Vagina (tissue), 2 donors: ENCODE data around the gene CBLL1. TPM values are rescaled to one million over a fixed set of nuclear protein-coding genes. Genes with fewer than 3 reads are reported as not detected.

ENCODE experiments used
- DNase-seq, 2 donors: peaks; one replicate each; pipeline ENCODE4 v3.0.0-alpha.2; 2017; ENCODE audit errors: extremely low spot score in 2 of 2
- H3K27ac ChIP-seq: fragments of 200-600 bp; sonication (generic); one replicate; pipeline ENCODE4 v1.5.1; 2019
- H3K27me3 ChIP-seq: fragments of 200-600 bp; sonication (generic); one replicate; pipeline ENCODE4 v1.5.1; 2019
- H3K36me3 ChIP-seq, 2 donors: fragments of 200-600 bp; sonication (generic); one replicate each; pipeline ENCODE4 v1.5.1; 2017 to 2019
- H3K4me1 ChIP-seq: fragments of 200-600 bp; sonication (generic); one replicate; pipeline ENCODE4 v1.5.1; 2019
- H3K4me3 ChIP-seq, 2 donors: fragments of 200-600 bp; sonication (generic); 1 replicate in 1 of 2; 2 replicates in 1 of 2; pipeline ENCODE4 v1.5.1; 2016 to 2019
- H3K9me3 ChIP-seq: fragments of 200-600 bp; sonication (generic); one replicate; pipeline ENCODE4 v1.5.1; 2019
- POLR2A ChIP-seq, 2 donors: fragments of 450-650 bp; IDR thresholded peaks; one replicate each; pipeline ENCODE4 v1.6.1; 2017; ENCODE audit warnings: antibody characterized with exemption in 2 of 2, mild to moderate bottlenecking in 2 of 2, moderate library complexity in 2 of 2
- POLR2AphosphoS5 ChIP-seq, 2 donors: sonication (generic); formaldehyde crosslinking; IDR thresholded peaks; one replicate each; pipeline ENCODE4 v1.9.0; 2017; ENCODE audit warnings: antibody characterized with exemption in 2 of 2, mild to moderate bottlenecking in 2 of 2, low read depth in 1 of 2; ENCODE audit not compliant: insufficient read depth in 1 of 2
- intact Hi-C: fragments of 100-400 bp; cut with DNase I; formaldehyde crosslinking; loops from one replicate; pipeline ENCODE4 v1.15.1; 2023
- total RNA-seq: library from RNA; depleted of rRNA; stranded (reverse); fragments of >200 nt; gene quantifications from one replicate; pipeline ENCODE4 v1.2.3, GENCODE V29; 2016
- TF ChIP-seq, protein P1 (sequence below), 3 experiments: fragments of 450-650 bp in 2 of 3; fragments of 200-600 bp in 1 of 3; sonication (generic) in 1 of 3; IDR thresholded peaks; one replicate each; pipeline ENCODE4 v1.5.1; 2017 to 2019; ENCODE audit warnings: antibody characterized with exemption in 3 of 3, mild to moderate bottlenecking in 2 of 3, moderate library complexity in 2 of 3

The CBLL1 gene
- total RNA-seq, 1 donor from 2014 or later = 24.1 TPM

DNA sequence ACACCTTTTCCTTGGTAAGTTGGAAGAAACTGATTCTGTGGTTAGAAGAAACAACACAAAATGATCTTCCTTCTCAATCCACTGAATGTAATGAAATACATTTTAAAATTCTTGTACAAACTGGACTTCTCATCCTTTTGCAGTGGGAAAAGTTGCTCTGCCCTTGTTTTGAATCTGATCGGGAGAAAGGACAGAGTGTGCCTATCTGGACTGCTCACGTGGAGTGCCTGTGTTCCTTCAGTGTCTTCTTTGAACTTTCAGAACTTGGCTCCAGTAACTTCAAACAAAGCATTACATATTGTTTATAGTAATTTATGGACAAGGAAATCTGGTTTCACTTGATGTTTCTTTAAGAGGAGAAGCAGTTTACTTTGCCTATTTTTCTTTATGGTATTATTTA lies 42.0 kb downstream of the CBLL1 start:
- no peaks in the 10 kb centered on the region for H3K36me3 ChIP-seq
- no peak for DNase-seq

GRCh38 chr7:107788216-107788615 lies 44.3 kb downstream of the CBLL1 start:
- no peaks in the 10 kb centered on the region for H3K9me3 ChIP-seq
- intact Hi-C loops = no loop called here
- no peak for DNase-seq
- H3K4me1 ChIP-seq = no peaks in the 10 kb centered on the region
- no peaks in the 10 kb centered on the region for H3K36me3 ChIP-seq
- H3K27me3 ChIP-seq = no peaks in the 10 kb centered on the region
- H3K27ac ChIP-seq = no peak overlapping the region
- H3K4me3 ChIP-seq = no peak overlapping the region
- TF ChIP-seq POLR2A (IDR thresholded peaks at IDR 0.05) (no peak), POLR2AphosphoS5 (IDR thresholded peaks at IDR 0.05; ENCODE audit: insufficient read depth in 1 of 2, low read depth in 1 of 2) (no peak)
- TF ChIP-seq, protein P1, sequence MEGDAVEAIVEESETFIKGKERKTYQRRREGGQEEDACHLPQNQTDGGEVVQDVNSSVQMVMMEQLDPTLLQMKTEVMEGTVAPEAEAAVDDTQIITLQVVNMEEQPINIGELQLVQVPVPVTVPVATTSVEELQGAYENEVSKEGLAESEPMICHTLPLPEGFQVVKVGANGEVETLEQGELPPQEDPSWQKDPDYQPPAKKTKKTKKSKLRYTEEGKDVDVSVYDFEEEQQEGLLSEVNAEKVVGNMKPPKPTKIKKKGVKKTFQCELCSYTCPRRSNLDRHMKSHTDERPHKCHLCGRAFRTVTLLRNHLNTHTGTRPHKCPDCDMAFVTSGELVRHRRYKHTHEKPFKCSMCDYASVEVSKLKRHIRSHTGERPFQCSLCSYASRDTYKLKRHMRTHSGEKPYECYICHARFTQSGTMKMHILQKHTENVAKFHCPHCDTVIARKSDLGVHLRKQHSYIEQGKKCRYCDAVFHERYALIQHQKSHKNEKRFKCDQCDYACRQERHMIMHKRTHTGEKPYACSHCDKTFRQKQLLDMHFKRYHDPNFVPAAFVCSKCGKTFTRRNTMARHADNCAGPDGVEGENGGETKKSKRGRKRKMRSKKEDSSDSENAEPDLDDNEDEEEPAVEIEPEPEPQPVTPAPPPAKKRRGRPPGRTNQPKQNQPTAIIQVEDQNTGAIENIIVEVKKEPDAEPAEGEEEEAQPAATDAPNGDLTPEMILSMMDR (IDR thresholded peaks at IDR 0.05) = no peak

More for the DNA sequence above, 42.0 kb downstream of the CBLL1 start:
- Histone ChIP-seq H3K27ac (peak overlapping the region; percentile 43), H3K27me3 (no peaks in the 10 kb centered on the region), H3K9me3 (no peaks in the 10 kb centered on the region), H3K4me3 (no peak overlapping the region), H3K4me1 (no peaks in the 10 kb centered on the region)
- TF ChIP-seq, protein P1 (IDR thresholded peaks at IDR 0.05) = no peak
- TF ChIP-seq POLR2AphosphoS5 (IDR thresholded peaks at IDR 0.05; ENCODE audit: insufficient read depth in 1 of 2, low read depth in 1 of 2) (no peak), POLR2A (IDR thresholded peaks at IDR 0.05) (no peak)
- intact Hi-C loops = no loop called here

- no peaks in the 10 kb centered on the region for H3K36me3 ChIP-seq
- intact Hi-C loops = no loop called here
- no peaks in the 10 kb centered on the region for H3K27me3 ChIP-seq
- H3K9me3 ChIP-seq = no peaks in the 10 kb centered on the region
- TF ChIP-seq POLR2AphosphoS5 (IDR thresholded peaks at IDR 0.05; ENCODE audit: insufficient read depth in 1 of 2, low read depth in 1 of 2) (no peak), POLR2A (IDR thresholded peaks at IDR 0.05) (no peak)
- TF ChIP-seq, protein P1 (IDR thresholded peaks at IDR 0.05) = no peak
- no peaks in the 10 kb centered on the region for H3K4me1 ChIP-seq
- no peak overlapping the region for H3K27ac ChIP-seq
- H3K4me3 ChIP-seq = no peak overlapping the region
- no peak for DNase-seq
These were observed 44.7 kb downstream of the CBLL1 start for GRCh38 chr7:107788662-107789061.

GRCh38 chr7:107789647-107790046 lies 45.7 kb downstream of the CBLL1 start:
- Histone ChIP-seq H3K36me3 (no peaks in the 10 kb centered on the region), H3K27ac (no peak overlapping the region), H3K4me3 (no peak overlapping the region), H3K4me1 (no peaks in the 10 kb centered on the region), H3K27me3 (no peaks in the 10 kb centered on the region), H3K9me3 (no peaks in the 10 kb centered on the region)
- no peak for TF ChIP-seq POLR2A (IDR thresholded peaks at IDR 0.05)
- no peak for TF ChIP-seq POLR2AphosphoS5 (IDR thresholded peaks at IDR 0.05; ENCODE audit: insufficient read depth in 1 of 2, low read depth in 1 of 2)
- TF ChIP-seq, protein P1 (IDR thresholded peaks at IDR 0.05) = no peak
- intact Hi-C loops = no loop called here
- DNase-seq = no peak

- no peak overlapping the region for H3K4me3 ChIP-seq
- H3K4me1 ChIP-seq = no peaks in the 10 kb centered on the region
- no peaks in the 10 kb centered on the region for H3K9me3 ChIP-seq
- no peak for DNase-seq
- H3K27me3 ChIP-seq = no peaks in the 10 kb centered on the region
- intact Hi-C loops = no loop called here
- H3K36me3 ChIP-seq = no peaks in the 10 kb centered on the region
- H3K27ac ChIP-seq = no peak overlapping the region
- TF ChIP-seq, protein P1 (IDR thresholded peaks at IDR 0.05) = no peak
- TF ChIP-seq POLR2AphosphoS5 (IDR thresholded peaks at IDR 0.05; ENCODE audit: insufficient read depth in 1 of 2, low read depth in 1 of 2) (no peak), POLR2A (IDR thresholded peaks at IDR 0.05) (no peak)
These were observed 48.4 kb downstream of the CBLL1 start for GRCh38 chr7:107792364-107792763.
